ENCODE data around the gene DNAJC24. TPM values are rescaled to one million over a fixed set of nuclear protein-coding genes. Genes with fewer than 3 reads are reported as not detected.

Gene DNAJC24
- total and polyA plus RNA-seq, 4 donors = 3.8 to 16.8 (median 6.2) TPM

GRCh38 chr11:31422703-31423102 is 53.0 kb downstream of the DNAJC24 start (continued):
- TF ChIP-seq REST (IDR thresholded peaks at IDR 0.05) = no peak
- TF ChIP-seq TAF1 (conservative IDR thresholded peaks at IDR 0.05) = no peak
- TF ChIP-seq GABPA (IDR thresholded peaks at IDR 0.05 in 1 of 2, conservative IDR thresholded peaks at IDR 0.05 in 1 of 2) = no peak
- TF ChIP-seq SP1 (IDR thresholded peaks at IDR 0.05) = no peak
- no peak for TF ChIP-seq FOXA1 (IDR thresholded peaks at IDR 0.05)
- no peak for TF ChIP-seq FOXA2 (IDR thresholded peaks at IDR 0.05)

- TF ChIP-seq HNF4A (conservative IDR thresholded peaks at IDR 0.05) = no peak
- TF ChIP-seq HNF4G (IDR thresholded peaks at IDR 0.05) = no peak
- no peak for TF ChIP-seq TAF1 (conservative IDR thresholded peaks at IDR 0.05)
- TF ChIP-seq FOXA2 (IDR thresholded peaks at IDR 0.05) = no peak
- no peak for TF ChIP-seq MAX (IDR thresholded peaks at IDR 0.05)
- no peak for TF ChIP-seq ZBTB33 (IDR thresholded peaks at IDR 0.05)
- no peak for TF ChIP-seq ATF3 (IDR thresholded peaks at IDR 0.05)
- no peak for TF ChIP-seq CTCF (IDR thresholded peaks at IDR 0.05; ENCODE audit: low read depth, low read length, missing input control)
- TF ChIP-seq NR2F2 (IDR thresholded peaks at IDR 0.05) = no peak
- TF ChIP-seq JUND (IDR thresholded peaks at IDR 0.05) = no peak
- no peak for TF ChIP-seq SP1 (IDR thresholded peaks at IDR 0.05)
- TF ChIP-seq REST (IDR thresholded peaks at IDR 0.05) = no peak
- no peak for TF ChIP-seq EGR1 (IDR thresholded peaks at IDR 0.05; ENCODE audit: low read depth in 2 of 2)
- TF ChIP-seq YY1 (IDR thresholded peaks at IDR 0.05) = no peak
- no peak for TF ChIP-seq RXRA (IDR thresholded peaks at IDR 0.05)
- TF ChIP-seq FOXA1 (IDR thresholded peaks at IDR 0.05) = no peak
- TF ChIP-seq RAD21 (IDR thresholded peaks at IDR 0.05) = no peak
- no peak for TF ChIP-seq GABPA (IDR thresholded peaks at IDR 0.05 in 1 of 2, conservative IDR thresholded peaks at IDR 0.05 in 1 of 2)
- no peak for DNase-seq (ENCODE audit: low spot score)
- Histone ChIP-seq H3K27me3 (ENCODE audit: control insufficient read depth in 4 of 4, insufficient read depth in 4 of 4, low read length in 3 of 4) (no peaks in the 10 kb centered on the region), H3K36me3 (ENCODE audit: control insufficient read depth in 4 of 4, insufficient read depth in 3 of 4, low read depth in 1 of 4, low read length in 3 of 4) (peaks cover 0 to 4% (median 0%) of the 10 kb centered on the region in 4 donors), H3K9me3 (ENCODE audit: control insufficient read depth in 4 of 4, low read length in 3 of 4) (no peaks in the 10 kb centered on the region), H3K4me1 (ENCODE audit: control insufficient read depth in 4 of 4, insufficient read depth in 4 of 4, low read length in 3 of 4) (no peaks in the 10 kb centered on the region), H3K27ac (ENCODE audit: low read depth in 1 of 2, low read length in 2 of 2) (no peak overlapping the region), H3K9ac (ENCODE audit: low read depth in 1 of 2, low read length in 2 of 2) (no peak overlapping the region), H3K4me3 (ENCODE audit: low read depth in 1 of 3, low read length in 3 of 3) (no peak overlapping the region)
Observed at GRCh38 chr11:31424652-31425051, 55.0 kb downstream of the DNAJC24 start.
